AG04450 (cell line): ENCODE measurements around the gene RTCA. TPM values are rescaled to one million over a fixed set of nuclear protein-coding genes. Genes with fewer than 3 reads are reported as not detected.

ENCODE experiments used
- CTCF ChIA-PET: fragments of 300-600, 350-600 bp; formaldehyde crosslinking; extraction: SDS; loops from one replicate; lab custom pipeline; 2022; ENCODE audit warnings: antibody characterized with exemption, inconsistent platforms; lab: Charles Lee
- POLR2A ChIA-PET: fragments of 350-600 bp; formaldehyde crosslinking; extraction: SDS; loops from one replicate; lab custom pipeline; 2021; ENCODE audit warnings: antibody characterized with exemption, inconsistent platforms; lab: Yijun Ruan, JAX
- DNase-seq: peaks from one replicate; pipeline ENCODE4 v3.0.0-alpha.2; 2011; ENCODE audit warnings: low read depth, low spot score
- H3K27ac ChIP-seq: one replicate; pipeline ENCODE4 v1.5.1; 2012; ENCODE audit warnings: low read depth, low read length, control low read depth
- H3K27me3 ChIP-seq: one replicate; pipeline ENCODE4 v1.6.0; 2012; ENCODE audit warnings: low read length; ENCODE audit not compliant: control insufficient read depth, insufficient read depth
- H3K4me3 ChIP-seq: 2 replicates; pipeline ENCODE4 v1.5.1; 2011; ENCODE audit warnings: mild to moderate bottlenecking, low read depth, low read length, control low read depth
- H3K9me3 ChIP-seq: 2 replicates; pipeline ENCODE4 v1.5.1; 2012; ENCODE audit warnings: low read length; ENCODE audit not compliant: control insufficient read depth, insufficient read depth
- CTCF ChIP-seq: IDR thresholded peaks from 2 replicates; pipeline ENCODE4 v1.5.1; 2011; ENCODE audit warnings: low read depth, low read length, control low read depth, inconsistent platforms
- polyA plus RNA-seq: library from polyadenylated mRNA; depleted of rRNA; stranded (reverse); fragments of >200 nt; gene quantifications from 2 replicates; pipeline ENCODE4 v1.2.3, GENCODE V29; 2011

Gene RTCA
- polyA plus RNA-seq, 1 experiment: 48.8 TPM

- TF ChIP-seq CTCF: no peak
- Histone ChIP-seq H3K4me3 (no peak overlapping the region), H3K27ac (no peak overlapping the region), H3K27me3 (no peaks in the 10 kb centered on the region), H3K9me3 (0 out of 2 replicates have a peak, but pooled peaks cover 4% of the 10 kb centered on the region)
- POLR2A ChIA-PET: no interaction called here
- CTCF ChIA-PET: no interaction called here
- DNase-seq: no peak
These were observed 55.1 kb downstream of the RTCA start for GRCh38 chr1:100321100-100321493.

- ChIA-PET CTCF (interaction anchor here (0.5 kb wide), 1 partner anchor 135 kb away, joined by 3 read pairs; no protein-coding TSS in a partner anchor), POLR2A (no interaction called here)
- no peak for DNase-seq
- no peaks in the 10 kb centered on the region for H3K27me3 ChIP-seq
- no peak overlapping the region for H3K4me3 ChIP-seq
- no peak for TF ChIP-seq CTCF
- H3K27ac ChIP-seq: no peak overlapping the region
- H3K9me3 ChIP-seq: 0 out of 2 replicates have a peak, but pooled peaks cover 4% of the 10 kb centered on the region
These were observed 55.5 kb downstream of the RTCA start for GRCh38 chr1:100321506-100321905.

GRCh38 chr1:100322436-100323211 is 56.6 kb downstream of the RTCA start:
- no peak for DNase-seq
- ChIA-PET CTCF (no interaction called here), POLR2A (no interaction called here)
- H3K27me3 ChIP-seq: no peaks in the 10 kb centered on the region
- no peak for TF ChIP-seq CTCF
- H3K9me3 ChIP-seq: 0 out of 2 replicates have a peak, but pooled peaks cover 4% of the 10 kb centered on the region
- no peak overlapping the region for H3K27ac ChIP-seq
- H3K4me3 ChIP-seq: no peak overlapping the region

- no peak for TF ChIP-seq CTCF
- Histone ChIP-seq H3K4me3 (no peak overlapping the region), H3K9me3 (0 out of 2 replicates have a peak, but pooled peaks cover 4% of the 10 kb centered on the region), H3K27me3 (peaks cover 4% of the 10 kb centered on the region), H3K27ac (no peak overlapping the region)
- POLR2A ChIA-PET: no interaction called here
- DNase-seq: no peak
- CTCF ChIA-PET: no interaction called here
These were observed 57.5 kb downstream of the RTCA start for GRCh38 chr1:100323419-100324106.
